Measurements from ENCODE around the gene HSD3B7. TPM values are rescaled to one million over a fixed set of nuclear protein-coding genes. Genes with fewer than 3 reads are reported as not detected.

Gene HSD3B7
- total and polyA plus RNA-seq, 2 of the 8 experiments (the other 6 are each of a cell fraction or from before 2014, with no cell fraction given), result 2.9 to 6.6 TPM

GRCh38 chr16:31022544-31023251 is 37.7 kb downstream of the HSD3B7 start (continued):
- no peak for TF ChIP-seq CHD7 (IDR thresholded peaks at IDR 0.05; ENCODE audit: insufficient replicate concordance, low read length)

Data from H1 (cell line).